Endodermal cell (in vitro differentiated cells): ENCODE results near the gene ADORA1. TPM values are rescaled to one million over a fixed set of nuclear protein-coding genes. Genes with fewer than 3 reads are reported as not detected.
A peak's percentile ranks its signal among the peaks of the same experiment; 100 is the strongest.

Source experiments
- DNase-seq: peaks from one replicate; pipeline ENCODE4 v3.0.0-alpha.2; 2017
- H3K27ac ChIP-seq: 2 replicates; pipeline ENCODE4 v1.5.1; 2013; ENCODE audit warnings: mild to moderate bottlenecking, low read depth, low read length, moderate library complexity
- H3K27me3 ChIP-seq: 2 replicates; pipeline ENCODE4 v1.6.1; 2013; ENCODE audit warnings: mild to moderate bottlenecking, low read length, moderate library complexity; ENCODE audit not compliant: insufficient read depth, control insufficient read depth, poor library complexity, severe bottlenecking
- H3K36me3 ChIP-seq: 2 replicates; pipeline ENCODE4 v1.7.0; 2013; ENCODE audit warnings: mild to moderate bottlenecking, low read length, moderate library complexity; ENCODE audit not compliant: control insufficient read depth, insufficient read depth
- H3K4me1 ChIP-seq: one replicate; pipeline ENCODE4 v1.7.0; 2013; ENCODE audit warnings: low read length; ENCODE audit not compliant: control insufficient read depth, insufficient read depth
- H3K4me3 ChIP-seq: 2 replicates; pipeline ENCODE4 v1.5.1; 2013; ENCODE audit warnings: mild to moderate bottlenecking, low read length, moderate library complexity
- H3K9ac ChIP-seq: 2 replicates; pipeline ENCODE4 v1.6.1; 2013; ENCODE audit warnings: mild to moderate bottlenecking, low read length, moderate library complexity; ENCODE audit not compliant: poor library complexity, severe bottlenecking; ENCODE audit errors: extremely low read depth
- H3K9me3 ChIP-seq: 2 replicates; pipeline ENCODE4 v1.6.1; 2013; ENCODE audit warnings: mild to moderate bottlenecking, low read length, moderate library complexity; ENCODE audit not compliant: control insufficient read depth
- H3K27ac Mint-ChIP-seq: 2 replicates; pipeline ENCODE4 v1.8.0; 2020; ENCODE audit warnings: mixed read lengths
- H3K27me3 Mint-ChIP-seq: 2 replicates; pipeline ENCODE4 v1.8.0; 2021; ENCODE audit warnings: mild to moderate bottlenecking, mixed read lengths; ENCODE audit not compliant: insufficient read depth
- H3K36me3 Mint-ChIP-seq: 2 replicates; pipeline ENCODE4 v1.8.0; 2020; ENCODE audit warnings: low read depth, mixed read lengths
- H3K4me1 Mint-ChIP-seq: 2 replicates; pipeline ENCODE4 v1.8.0; 2020; ENCODE audit warnings: mixed read lengths
- H3K4me3 Mint-ChIP-seq: 2 replicates; pipeline ENCODE4 v1.8.0; 2020; ENCODE audit warnings: mild to moderate bottlenecking, moderate library complexity, mixed read lengths
- H3K9me3 Mint-ChIP-seq: 2 replicates; pipeline ENCODE4 v1.8.0; 2020; ENCODE audit warnings: mild to moderate bottlenecking, mixed read lengths
- CTCF ChIP-seq: fragments of 200-600 bp; sonication (generic); conservative IDR thresholded peaks from 2 replicates; pipeline ENCODE4 v1.5.0; 2021; ENCODE audit warnings: antibody characterized with exemption, mild to moderate bottlenecking
- WGBS, 2 experiments: methylation state at CpG; one replicate each; pipeline versions ENCODE4 v1.1.5 to v1.1.7; 2013; ENCODE audit warnings: missing lambda C conversion rate in 2 of 2, mixed read lengths in 1 of 2; ENCODE audit not compliant: insufficient coverage in 1 of 2, insufficient read length in 1 of 2; 5-methylcytosine and 5-hydroxymethylcytosine counted together
- total RNA-seq, 2 donors: library from RNA; stranded (reverse); fragmentation: NEBNext Ultra II Directional in 1 of 2; extraction: Animal tissue kit (Norgen Biotek cat#: 25700) in 1 of 2; gene quantifications; 2 replicates in 1 of 2; 3 replicates in 1 of 2; pipeline ENCODE4 v1.2.1, GENCODE V29; 2021

Gene ADORA1
- total RNA-seq, 2 donors from 2014 or later, result 2.0 to 2.1 TPM

GRCh38 chr1:203145321-203146041 lies 18.0 kb downstream of the ADORA1 start:
- WGBS, 2 experiments, result 91 to 93% methylated on average over 9 to 12 of the region's 13 CpGs
- peaks cover 29% of the 10 kb centered on the region for H3K4me1 Mint-ChIP-seq

GRCh38 chr1:203146042-203146369 lies 18.5 kb downstream of the ADORA1 start:
- peaks cover 3% of the 10 kb centered on the region for H3K4me1 ChIP-seq
- H3K4me1 Mint-ChIP-seq, result peaks cover 35% of the 10 kb centered on the region
- no peaks in the 10 kb centered on the region for H3K27me3 ChIP-seq
- TF ChIP-seq CTCF, result no peak
- no peak overlapping the region for H3K9ac ChIP-seq
- H3K36me3 ChIP-seq, result peaks cover 16% of the 10 kb centered on the region
- H3K9me3 Mint-ChIP-seq, result peaks cover 8% of the 10 kb centered on the region
- no peak overlapping the region for H3K27ac ChIP-seq
- no peak for DNase-seq
- peaks cover 8% of the 10 kb centered on the region for H3K9me3 ChIP-seq
- no peak overlapping the region for H3K4me3 Mint-ChIP-seq
- 86 to 96% methylated on average over 1 to 2 of the region's 2 CpGs for WGBS, 2 experiments
- H3K4me3 ChIP-seq, result no peak overlapping the region
- H3K27ac Mint-ChIP-seq, result no peak overlapping the region
- no peaks in the 10 kb centered on the region for H3K27me3 Mint-ChIP-seq
- H3K36me3 Mint-ChIP-seq, result peaks cover 4% of the 10 kb centered on the region

More at GRCh38 chr1:203145321-203146041, 18.0 kb downstream of the ADORA1 start:
- Mint-ChIP-seq H3K9me3 (peaks cover 8% of the 10 kb centered on the region), H3K27me3 (no peaks in the 10 kb centered on the region), H3K4me3 (no peak overlapping the region), H3K36me3 (peaks cover 4% of the 10 kb centered on the region), H3K27ac (no peak overlapping the region)
- Histone ChIP-seq H3K4me3 (no peak overlapping the region), H3K4me1 (peaks cover 7% of the 10 kb centered on the region), H3K36me3 (peaks cover 16% of the 10 kb centered on the region), H3K9ac (no peak overlapping the region), H3K27ac (peak overlapping the region; percentile 32), H3K27me3 (no peaks in the 10 kb centered on the region), H3K9me3 (peaks cover 8% of the 10 kb centered on the region)
- TF ChIP-seq CTCF, result no peak
- no peak for DNase-seq

GRCh38 chr1:203146537-203146936 lies 19.0 kb downstream of the ADORA1 start:
- H3K27me3 Mint-ChIP-seq, result no peaks in the 10 kb centered on the region
- no peak for TF ChIP-seq CTCF
- no peak overlapping the region for H3K27ac Mint-ChIP-seq
- H3K27me3 ChIP-seq, result no peaks in the 10 kb centered on the region
- no peak overlapping the region for H3K4me3 ChIP-seq
- H3K36me3 Mint-ChIP-seq, result peaks cover 4% of the 10 kb centered on the region
- peaks cover 8% of the 10 kb centered on the region for H3K9me3 ChIP-seq
- 93 to 100% methylated on average over 2 to 7 of the region's 7 CpGs for WGBS, 2 experiments
- no peak overlapping the region for H3K4me3 Mint-ChIP-seq
- peaks cover 16% of the 10 kb centered on the region for H3K36me3 ChIP-seq
- no peak overlapping the region for H3K9ac ChIP-seq
- peaks cover 8% of the 10 kb centered on the region for H3K9me3 Mint-ChIP-seq
- H3K4me1 ChIP-seq, result no peaks in the 10 kb centered on the region
- no peak for DNase-seq
- no peak overlapping the region for H3K27ac ChIP-seq
- peaks cover 40% of the 10 kb centered on the region for H3K4me1 Mint-ChIP-seq
